GM12878 (cell line): ENCODE results near the gene CD300LG. TPM values are rescaled to one million over a fixed set of nuclear protein-coding genes. Genes with fewer than 3 reads are reported as not detected.

ENCODE experiments used
- CREM ChIP-seq: IDR thresholded peaks from 2 replicates; pipeline ENCODE4 v1.6.1; 2014; ENCODE audit warnings: antibody characterized with exemption, low read depth
- FOXK2 ChIP-seq: fragments of 450-650 bp; IDR thresholded peaks from 2 replicates; pipeline ENCODE4 v1.6.1; 2017; ENCODE audit warnings: mild to moderate bottlenecking, moderate library complexity
- KDM1A ChIP-seq: fragments of 200-600 bp; sonication (generic); IDR thresholded peaks from 2 replicates; pipeline ENCODE4 v1.6.1; 2016; ENCODE audit warnings: borderline replicate concordance
- SMARCA5 ChIP-seq: fragments of 450-650 bp; IDR thresholded peaks from 2 replicates; pipeline ENCODE4 v1.6.1; 2017; ENCODE audit warnings: mild to moderate bottlenecking
- SMC3 ChIP-seq: IDR thresholded peaks from 2 replicates; pipeline ENCODE4 v1.6.1; 2011; ENCODE audit warnings: low read length, improper control_type of control experiment, borderline replicate concordance
- ZNF592 ChIP-seq: fragments of 450-650 bp; IDR thresholded peaks from 2 replicates; pipeline ENCODE4 v1.6.1; 2017; ENCODE audit warnings: mild to moderate bottlenecking, moderate library complexity
- ZNF687 ChIP-seq: fragments of 450-650 bp; IDR thresholded peaks from 2 replicates; pipeline ENCODE4 v1.6.1; 2017; ENCODE audit warnings: mild to moderate bottlenecking, moderate library complexity
- polyA plus RNA-seq, 11 experiments: library from polyadenylated mRNA; depleted of rRNA in 4 of 11; unstranded in 6 of 11; stranded (reverse) in 5 of 11; fragments of >200 nt; fragmentation: Nextera tagmentation in 4 of 11; fragmentation: Illumina TruSeq in 1 of 11; extraction: Ambion mirVana in 4 of 11; extraction: Trizol in 1 of 11; gene quantifications; 1 replicate in 1 of 11; 2 replicates in 10 of 11; pipeline versions ENCODE4 v1.2.1 to v1.2.3, GENCODE V29; 2011 to 2016; ENCODE audit warnings: inconsistent platforms in 2 of 11, missing spikeins in 2 of 11, low read depth in 1 of 11
- total RNA-seq, 4 experiments: library from RNA; depleted of rRNA in 3 of 4; stranded (reverse); fragments of >200 nt in 3 of 4; fragmentation: Illumina TruSeq in 1 of 4; extraction: Trizol in 1 of 4; gene quantifications; 2 replicates each; pipeline versions ENCODE4 v1.2.1 to v1.2.3, GENCODE V29; 2013 to 2021

Gene CD300LG
- total and polyA plus RNA-seq, 10 of the 15 experiments (the other 5 are each of a cell fraction or from before 2014, with no cell fraction given) = not detected

- no peak for TF ChIP-seq ZNF687
- TF ChIP-seq SMARCA5 = no peak
- TF ChIP-seq FOXK2 = no peak
- TF ChIP-seq CREM = no peak
- no peak for TF ChIP-seq KDM1A
- no peak for TF ChIP-seq SMC3
- no peak for TF ChIP-seq ZNF592
Observed at GRCh38 chr17:43898446-43898845, 51.5 kb downstream of the CD300LG start (continued).
